GM10266 (cell line): ENCODE results near the gene CFTR.

Experiments
- DNase-seq: peaks from one replicate; pipeline ENCODE4 v3.0.0; 2012; ENCODE audit errors: extremely low spot score
- CTCF ChIP-seq: IDR thresholded peaks from 2 replicates; pipeline ENCODE4 v1.5.1; 2012; ENCODE audit warnings: mild to moderate bottlenecking, low read depth; ENCODE audit not compliant: control insufficient read depth, insufficient read depth; ENCODE audit errors: missing control alignments

Gene CFTR

GRCh38 chr7:117538053-117538452 lies 58.2 kb downstream of the CFTR start:
- DNase-seq = no peak
- TF ChIP-seq CTCF = no peak

- no peak for DNase-seq
- no peak for TF ChIP-seq CTCF
These were observed 64.2 kb downstream of the CFTR start for GRCh38 chr7:117544061-117544460.

- no peak for TF ChIP-seq CTCF
- no peak for DNase-seq
These were observed 68.2 kb downstream of the CFTR start for GRCh38 chr7:117548035-117548434.

- TF ChIP-seq CTCF = no peak
- no peak for DNase-seq
These were observed 70.8 kb downstream of the CFTR start for GRCh38 chr7:117550625-117551024.

- DNase-seq = no peak
- no peak for TF ChIP-seq CTCF
These were observed 72.8 kb downstream of the CFTR start for GRCh38 chr7:117552660-117553059.

- no peak for DNase-seq
- TF ChIP-seq CTCF = no peak
These were observed 75.4 kb downstream of the CFTR start for GRCh38 chr7:117555260-117555659.

GRCh38 chr7:117559391-117559790 lies 79.6 kb downstream of the CFTR start:
- TF ChIP-seq CTCF = no peak
- no peak for DNase-seq
